Measurements from ENCODE around the gene FBXO21. TPM values are rescaled to one million over a fixed set of nuclear protein-coding genes. Genes with fewer than 3 reads are reported as not detected.

The FBXO21 gene
- total and polyA plus RNA-seq, 2 experiments from 2014 or later, result 46.3 to 84.2 TPM

DNA sequence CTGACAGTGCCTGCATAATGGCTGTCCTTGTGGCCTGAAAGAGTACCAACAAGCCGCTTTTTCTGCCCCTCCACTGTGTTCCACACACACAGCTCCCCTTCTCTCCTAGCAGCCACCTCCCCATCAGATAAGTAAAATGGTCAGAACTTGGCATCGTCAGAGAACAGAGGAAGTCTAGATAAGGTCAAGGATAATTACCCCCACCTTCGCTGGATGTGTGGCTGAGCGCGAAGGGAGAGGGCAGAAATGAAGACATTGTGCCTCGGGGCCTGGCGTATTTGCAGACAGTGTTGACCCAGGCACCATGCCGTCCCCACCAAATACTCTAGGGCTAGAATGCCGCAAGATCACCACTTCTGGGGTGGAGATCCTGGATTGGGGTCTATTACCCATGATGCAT lies 30.6 kb downstream of the FBXO21 start:
- H3K4me3 ChIP-seq, result no peak overlapping the region
- Mint-ChIP-seq H3K27ac (no peak overlapping the region), H3K4me3 (no peak overlapping the region), H3K4me1 (no peaks in the 10 kb centered on the region; the same call in 1 of the 3 replicates), H3K9me3 (no peaks in the 10 kb centered on the region; the same call in 2 of the 3 replicates), H3K27me3 (ENCODE audit: insufficient read depth, low read depth, poor library complexity) (peaks cover 12% of the 10 kb centered on the region), H3K36me3 (ENCODE audit: low read depth) (peaks cover 87% of the 10 kb centered on the region)
- no peak overlapping the region for H3K4me2 ChIP-seq
- no peaks in the 10 kb centered on the region for H3K4me1 ChIP-seq (ENCODE audit: insufficient read depth)
- no peak overlapping the region for H3K27ac ChIP-seq (ENCODE audit: low read depth)
- DNase-seq (ENCODE audit: low spot score) (no peak), ATAC-seq (no peak)
- H3K9me2 ChIP-seq (ENCODE audit: insufficient read depth), result no peaks in the 10 kb centered on the region
- H3K36me3 ChIP-seq (ENCODE audit: insufficient read depth), result peaks cover 21% of the 10 kb centered on the region
- no peak for TF ChIP-seq STAT1 (IDR thresholded peaks at IDR 0.05; ENCODE audit: unreplicated experiment)
- TF ChIP-seq, protein P1, sequence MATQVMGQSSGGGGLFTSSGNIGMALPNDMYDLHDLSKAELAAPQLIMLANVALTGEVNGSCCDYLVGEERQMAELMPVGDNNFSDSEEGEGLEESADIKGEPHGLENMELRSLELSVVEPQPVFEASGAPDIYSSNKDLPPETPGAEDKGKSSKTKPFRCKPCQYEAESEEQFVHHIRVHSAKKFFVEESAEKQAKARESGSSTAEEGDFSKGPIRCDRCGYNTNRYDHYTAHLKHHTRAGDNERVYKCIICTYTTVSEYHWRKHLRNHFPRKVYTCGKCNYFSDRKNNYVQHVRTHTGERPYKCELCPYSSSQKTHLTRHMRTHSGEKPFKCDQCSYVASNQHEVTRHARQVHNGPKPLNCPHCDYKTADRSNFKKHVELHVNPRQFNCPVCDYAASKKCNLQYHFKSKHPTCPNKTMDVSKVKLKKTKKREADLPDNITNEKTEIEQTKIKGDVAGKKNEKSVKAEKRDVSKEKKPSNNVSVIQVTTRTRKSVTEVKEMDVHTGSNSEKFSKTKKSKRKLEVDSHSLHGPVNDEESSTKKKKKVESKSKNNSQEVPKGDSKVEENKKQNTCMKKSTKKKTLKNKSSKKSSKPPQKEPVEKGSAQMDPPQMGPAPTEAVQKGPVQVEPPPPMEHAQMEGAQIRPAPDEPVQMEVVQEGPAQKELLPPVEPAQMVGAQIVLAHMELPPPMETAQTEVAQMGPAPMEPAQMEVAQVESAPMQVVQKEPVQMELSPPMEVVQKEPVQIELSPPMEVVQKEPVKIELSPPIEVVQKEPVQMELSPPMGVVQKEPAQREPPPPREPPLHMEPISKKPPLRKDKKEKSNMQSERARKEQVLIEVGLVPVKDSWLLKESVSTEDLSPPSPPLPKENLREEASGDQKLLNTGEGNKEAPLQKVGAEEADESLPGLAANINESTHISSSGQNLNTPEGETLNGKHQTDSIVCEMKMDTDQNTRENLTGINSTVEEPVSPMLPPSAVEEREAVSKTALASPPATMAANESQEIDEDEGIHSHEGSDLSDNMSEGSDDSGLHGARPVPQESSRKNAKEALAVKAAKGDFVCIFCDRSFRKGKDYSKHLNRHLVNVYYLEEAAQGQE (IDR thresholded peaks at IDR 0.05; ENCODE audit: unreplicated experiment), result no peak
- TF ChIP-seq JUNB (IDR thresholded peaks at IDR 0.05; ENCODE audit: unreplicated experiment), result no peak
- TF ChIP-seq ZNF114 (CRISPR knock-in tag; IDR thresholded peaks at IDR 0.05), result no peak
- TF ChIP-seq POLR2AphosphoS5 (IDR thresholded peaks at IDR 0.05; ENCODE audit: low read depth), result no peak
- no peak for TF ChIP-seq ZNF331 (CRISPR knock-in tag; IDR thresholded peaks at IDR 0.05; ENCODE audit: low read depth)
- TF ChIP-seq, protein P2, sequence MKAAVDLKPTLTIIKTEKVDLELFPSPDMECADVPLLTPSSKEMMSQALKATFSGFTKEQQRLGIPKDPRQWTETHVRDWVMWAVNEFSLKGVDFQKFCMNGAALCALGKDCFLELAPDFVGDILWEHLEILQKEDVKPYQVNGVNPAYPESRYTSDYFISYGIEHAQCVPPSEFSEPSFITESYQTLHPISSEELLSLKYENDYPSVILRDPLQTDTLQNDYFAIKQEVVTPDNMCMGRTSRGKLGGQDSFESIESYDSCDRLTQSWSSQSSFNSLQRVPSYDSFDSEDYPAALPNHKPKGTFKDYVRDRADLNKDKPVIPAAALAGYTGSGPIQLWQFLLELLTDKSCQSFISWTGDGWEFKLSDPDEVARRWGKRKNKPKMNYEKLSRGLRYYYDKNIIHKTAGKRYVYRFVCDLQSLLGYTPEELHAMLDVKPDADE (IDR thresholded peaks at IDR 0.05), result no peak
- TF ChIP-seq EZH2phosphoT487 (IDR thresholded peaks at IDR 0.05; ENCODE audit: unreplicated experiment), result no peak
- TF ChIP-seq NANOG (IDR thresholded peaks at IDR 0.05; ENCODE audit: borderline replicate concordance), result no peak
- no peak for TF ChIP-seq EZH2 (IDR thresholded peaks at IDR 0.05; ENCODE audit: low read depth, unreplicated experiment)
- TF ChIP-seq, protein P3, sequence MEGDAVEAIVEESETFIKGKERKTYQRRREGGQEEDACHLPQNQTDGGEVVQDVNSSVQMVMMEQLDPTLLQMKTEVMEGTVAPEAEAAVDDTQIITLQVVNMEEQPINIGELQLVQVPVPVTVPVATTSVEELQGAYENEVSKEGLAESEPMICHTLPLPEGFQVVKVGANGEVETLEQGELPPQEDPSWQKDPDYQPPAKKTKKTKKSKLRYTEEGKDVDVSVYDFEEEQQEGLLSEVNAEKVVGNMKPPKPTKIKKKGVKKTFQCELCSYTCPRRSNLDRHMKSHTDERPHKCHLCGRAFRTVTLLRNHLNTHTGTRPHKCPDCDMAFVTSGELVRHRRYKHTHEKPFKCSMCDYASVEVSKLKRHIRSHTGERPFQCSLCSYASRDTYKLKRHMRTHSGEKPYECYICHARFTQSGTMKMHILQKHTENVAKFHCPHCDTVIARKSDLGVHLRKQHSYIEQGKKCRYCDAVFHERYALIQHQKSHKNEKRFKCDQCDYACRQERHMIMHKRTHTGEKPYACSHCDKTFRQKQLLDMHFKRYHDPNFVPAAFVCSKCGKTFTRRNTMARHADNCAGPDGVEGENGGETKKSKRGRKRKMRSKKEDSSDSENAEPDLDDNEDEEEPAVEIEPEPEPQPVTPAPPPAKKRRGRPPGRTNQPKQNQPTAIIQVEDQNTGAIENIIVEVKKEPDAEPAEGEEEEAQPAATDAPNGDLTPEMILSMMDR (conservative IDR thresholded peaks at IDR 0.05; ENCODE audit: low read depth in 2 of 2), result no peak
- TF ChIP-seq, protein P4, sequence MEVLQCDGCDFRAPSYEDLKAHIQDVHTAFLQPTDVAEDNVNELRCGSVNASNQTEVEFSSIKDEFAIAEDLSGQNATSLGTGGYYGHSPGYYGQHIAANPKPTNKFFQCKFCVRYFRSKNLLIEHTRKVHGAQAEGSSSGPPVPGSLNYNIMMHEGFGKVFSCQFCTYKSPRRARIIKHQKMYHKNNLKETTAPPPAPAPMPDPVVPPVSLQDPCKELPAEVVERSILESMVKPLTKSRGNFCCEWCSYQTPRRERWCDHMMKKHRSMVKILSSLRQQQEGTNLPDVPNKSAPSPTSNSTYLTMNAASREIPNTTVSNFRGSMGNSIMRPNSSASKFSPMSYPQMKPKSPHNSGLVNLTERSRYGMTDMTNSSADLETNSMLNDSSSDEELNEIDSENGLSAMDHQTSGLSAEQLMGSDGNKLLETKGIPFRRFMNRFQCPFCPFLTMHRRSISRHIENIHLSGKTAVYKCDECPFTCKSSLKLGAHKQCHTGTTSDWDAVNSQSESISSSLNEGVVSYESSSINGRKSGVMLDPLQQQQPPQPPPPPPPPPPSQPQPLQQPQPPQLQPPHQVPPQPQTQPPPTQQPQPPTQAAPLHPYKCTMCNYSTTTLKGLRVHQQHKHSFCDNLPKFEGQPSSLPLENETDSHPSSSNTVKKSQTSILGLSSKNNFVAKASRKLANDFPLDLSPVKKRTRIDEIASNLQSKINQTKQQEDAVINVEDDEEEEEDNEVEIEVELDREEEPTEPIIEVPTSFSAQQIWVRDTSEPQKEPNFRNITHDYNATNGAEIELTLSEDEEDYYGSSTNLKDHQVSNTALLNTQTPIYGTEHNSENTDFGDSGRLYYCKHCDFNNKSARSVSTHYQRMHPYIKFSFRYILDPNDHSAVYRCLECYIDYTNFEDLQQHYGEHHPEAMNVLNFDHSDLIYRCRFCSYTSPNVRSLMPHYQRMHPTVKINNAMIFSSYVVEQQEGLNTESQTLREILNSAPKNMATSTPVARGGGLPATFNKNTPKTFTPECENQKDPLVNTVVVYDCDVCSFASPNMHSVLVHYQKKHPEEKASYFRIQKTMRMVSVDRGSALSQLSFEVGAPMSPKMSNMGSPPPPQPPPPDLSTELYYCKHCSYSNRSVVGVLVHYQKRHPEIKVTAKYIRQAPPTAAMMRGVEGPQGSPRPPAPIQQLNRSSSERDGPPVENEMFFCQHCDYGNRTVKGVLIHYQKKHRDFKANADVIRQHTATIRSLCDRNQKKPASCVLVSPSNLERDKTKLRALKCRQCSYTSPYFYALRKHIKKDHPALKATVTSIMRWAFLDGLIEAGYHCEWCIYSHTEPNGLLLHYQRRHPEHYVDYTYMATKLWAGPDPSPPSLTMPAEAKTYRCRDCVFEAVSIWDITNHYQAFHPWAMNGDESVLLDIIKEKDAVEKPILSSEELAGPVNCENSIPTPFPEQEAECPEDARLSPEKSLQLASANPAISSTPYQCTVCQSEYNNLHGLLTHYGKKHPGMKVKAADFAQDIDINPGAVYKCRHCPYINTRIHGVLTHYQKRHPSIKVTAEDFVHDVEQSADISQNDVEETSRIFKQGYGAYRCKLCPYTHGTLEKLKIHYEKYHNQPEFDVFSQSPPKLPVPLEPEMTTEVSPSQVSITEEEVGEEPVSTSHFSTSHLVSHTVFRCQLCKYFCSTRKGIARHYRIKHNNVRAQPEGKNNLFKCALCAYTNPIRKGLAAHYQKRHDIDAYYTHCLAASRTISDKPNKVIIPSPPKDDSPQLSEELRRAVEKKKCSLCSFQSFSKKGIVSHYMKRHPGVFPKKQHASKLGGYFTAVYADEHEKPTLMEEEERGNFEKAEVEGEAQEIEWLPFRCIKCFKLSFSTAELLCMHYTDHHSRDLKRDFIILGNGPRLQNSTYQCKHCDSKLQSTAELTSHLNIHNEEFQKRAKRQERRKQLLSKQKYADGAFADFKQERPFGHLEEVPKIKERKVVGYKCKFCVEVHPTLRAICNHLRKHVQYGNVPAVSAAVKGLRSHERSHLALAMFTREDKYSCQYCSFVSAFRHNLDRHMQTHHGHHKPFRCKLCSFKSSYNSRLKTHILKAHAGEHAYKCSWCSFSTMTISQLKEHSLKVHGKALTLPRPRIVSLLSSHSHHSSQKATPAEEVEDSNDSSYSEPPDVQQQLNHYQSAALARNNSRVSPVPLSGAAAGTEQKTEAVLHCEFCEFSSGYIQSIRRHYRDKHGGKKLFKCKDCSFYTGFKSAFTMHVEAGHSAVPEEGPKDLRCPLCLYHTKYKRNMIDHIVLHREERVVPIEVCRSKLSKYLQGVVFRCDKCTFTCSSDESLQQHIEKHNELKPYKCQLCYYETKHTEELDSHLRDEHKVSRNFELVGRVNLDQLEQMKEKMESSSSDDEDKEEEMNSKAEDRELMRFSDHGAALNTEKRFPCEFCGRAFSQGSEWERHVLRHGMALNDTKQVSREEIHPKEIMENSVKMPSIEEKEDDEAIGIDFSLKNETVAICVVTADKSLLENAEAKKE (CRISPR knock-in tag; IDR thresholded peaks at IDR 0.05), result no peak
- no peak for TF ChIP-seq CREB1 (CRISPR knock-in tag; IDR thresholded peaks at IDR 0.05; ENCODE audit: low read depth)
- H3F3A ChIP-seq (replicated peaks; ENCODE audit: low read depth), result 0 out of 2 replicates have a peak, but pooled peaks cover 7% of the 10 kb centered on the region
- H4K20me1 ChIP-seq (replicated peaks; ENCODE audit: insufficient read depth), result peaks cover 4% of the 10 kb centered on the region; the same call in 1 of the 2 replicates
- no peaks in the 10 kb centered on the region for H3K27me3 ChIP-seq (ENCODE audit: insufficient read depth)
- no peaks in the 10 kb centered on the region for H3K79me2 ChIP-seq (replicated peaks; ENCODE audit: insufficient read depth)
- H2AFZ ChIP-seq, result no peak overlapping the region
